ENCODE data around the gene MB.

GRCh38 chr22:35621451-35621850 is 4.3 kb upstream of the MB start:
- TF ChIP-seq POLR2A (IDR thresholded peaks at IDR 0.05; ENCODE audit: low read depth, low read length), result no peak
- no peak for TF ChIP-seq POLR2AphosphoS5 (IDR thresholded peaks at IDR 0.05; ENCODE audit: low read depth, low read length)
- no peak for TF ChIP-seq TAF1 (IDR thresholded peaks at IDR 0.05; ENCODE audit: low read depth, low read length)
- no peak for TF ChIP-seq SPI1 (IDR thresholded peaks at IDR 0.05; ENCODE audit: low read depth, low read length)
- no peak for TF ChIP-seq PAX5 (IDR thresholded peaks at IDR 0.05; ENCODE audit: insufficient read depth, low read length, severe bottlenecking)

Measured in GM12891 (cell line).